GM23338 (cell line): ENCODE data around the gene DNAAF5. TPM values are rescaled to one million over a fixed set of nuclear protein-coding genes. Genes with fewer than 3 reads are reported as not detected.

Experiments used
- ATAC-seq: fragments of 200-7000 bp; cut with Tn5 transposase; 3 replicates; pipeline ENCODE4 v1.9.1; 2020
- DNase-seq: peaks from one replicate; pipeline ENCODE4 v3.0.0-alpha.2; 2015; ENCODE audit warnings: low spot score
- H2AFZ ChIP-seq: fragments of 200-600 bp; sonication (generic); 2 replicates; pipeline ENCODE4 v1.8.0; 2016; ENCODE audit warnings: antibody characterized with exemption, mild to moderate bottlenecking, moderate library complexity
- H3F3A ChIP-seq: fragments of 200-600 bp; sonication (generic); replicated peaks from 2 replicates; pipeline ENCODE4 v1.8.0; 2017; ENCODE audit warnings: antibody characterized with exemption, mixed run types, low read depth
- H3K27ac ChIP-seq: fragments of 200-600 bp; sonication (generic); 2 replicates; pipeline ENCODE4 v1.6.1; 2016; ENCODE audit warnings: low read depth
- H3K27me3 ChIP-seq: fragments of 200-600 bp; sonication (generic); 2 replicates; pipeline ENCODE4 v1.8.0; 2016; ENCODE audit warnings: mild to moderate bottlenecking, mixed run types, moderate library complexity; ENCODE audit not compliant: insufficient read depth
- H3K36me3 ChIP-seq: fragments of 200-600 bp; sonication (generic); 2 replicates; pipeline ENCODE4 v1.8.0; 2016; ENCODE audit warnings: mild to moderate bottlenecking; ENCODE audit not compliant: insufficient read depth
- H3K4me1 ChIP-seq: fragments of 200-600 bp; sonication (generic); 2 replicates; pipeline ENCODE4 v1.8.0; 2016; ENCODE audit warnings: mild to moderate bottlenecking, moderate library complexity; ENCODE audit not compliant: insufficient read depth
- H3K4me2 ChIP-seq: fragments of 200-600 bp; sonication (generic); 2 replicates; pipeline ENCODE4 v1.7.1; 2017; ENCODE audit warnings: mixed run types
- H3K4me3 ChIP-seq: fragments of 200-600 bp; sonication (generic); 2 replicates; pipeline ENCODE4 v1.6.1; 2016; ENCODE audit warnings: mixed run types
- H3K79me2 ChIP-seq: fragments of 200-600 bp; sonication (generic); replicated peaks from 2 replicates; pipeline ENCODE4 v1.8.0; 2017; ENCODE audit warnings: mild to moderate bottlenecking; ENCODE audit not compliant: insufficient read depth
- H3K9me2 ChIP-seq: fragments of 200-600 bp; sonication (generic); 2 replicates; pipeline ENCODE4 v1.8.0; 2017; ENCODE audit not compliant: insufficient read depth
- H4K20me1 ChIP-seq: fragments of 200-600 bp; sonication (generic); replicated peaks from 2 replicates; pipeline ENCODE4 v1.8.0; 2017; ENCODE audit warnings: mild to moderate bottlenecking; ENCODE audit not compliant: insufficient read depth
- H3K27ac Mint-ChIP-seq: 2 replicates; pipeline ENCODE4 v1.8.0; 2020; ENCODE audit warnings: inconsistent platforms, mild to moderate bottlenecking, moderate library complexity, mixed read lengths
- H3K27me3 Mint-ChIP-seq: 3 replicates; pipeline ENCODE4 v1.8.0; 2022; ENCODE audit warnings: low read depth, mild to moderate bottlenecking, moderate library complexity, mixed read lengths, inconsistent platforms; ENCODE audit not compliant: insufficient read depth, poor library complexity
- H3K36me3 Mint-ChIP-seq: 3 replicates; pipeline ENCODE4 v1.8.0; 2021; ENCODE audit warnings: low read depth, mild to moderate bottlenecking, inconsistent platforms, moderate library complexity, mixed read lengths
- H3K4me1 Mint-ChIP-seq: 3 replicates; pipeline ENCODE4 v1.8.0; 2020; ENCODE audit warnings: mild to moderate bottlenecking, inconsistent platforms, mixed read lengths
- H3K4me3 Mint-ChIP-seq: 3 replicates; pipeline ENCODE4 v1.8.0; 2021; ENCODE audit warnings: moderate library complexity, mild to moderate bottlenecking, inconsistent platforms, mixed read lengths
- H3K9me3 Mint-ChIP-seq: 3 replicates; pipeline ENCODE4 v1.8.0; 2020; ENCODE audit warnings: moderate library complexity, mild to moderate bottlenecking, inconsistent platforms, mixed read lengths
- CREB1 ChIP-seq: fragments of 250-450 bp; sonication (Bioruptor Pico); IDR thresholded peaks from 2 replicates; pipeline ENCODE4 v1.5.0; 2020; ENCODE audit warnings: low read depth, mild to moderate bottlenecking, moderate library complexity
- CTCF ChIP-seq, 2 experiments: fragments of 200-600 bp in 1 of 2; sonication (generic) in 1 of 2; conservative IDR thresholded peaks; 2 replicates each; pipeline versions ENCODE4 v1.5.1 to v1.6.1; 2016 to 2017; ENCODE audit warnings: antibody characterized with exemption in 2 of 2, low read depth in 2 of 2, mild to moderate bottlenecking in 2 of 2, moderate library complexity in 1 of 2
- ETS1 ChIP-seq: IDR thresholded peaks from 2 replicates; pipeline ENCODE4 v1.6.1; 2016; ENCODE audit warnings: antibody characterized with exemption
- EZH2 ChIP-seq: fragments of 200-600 bp; sonication (generic); IDR thresholded peaks from one replicate; pipeline ENCODE4 v1.8.0; 2017; ENCODE audit warnings: antibody characterized with exemption, mild to moderate bottlenecking, low read depth; ENCODE audit not compliant: unreplicated experiment
- JUNB ChIP-seq: IDR thresholded peaks from one replicate; pipeline ENCODE4 v1.6.1; 2016; ENCODE audit warnings: antibody characterized with exemption; ENCODE audit not compliant: unreplicated experiment
- NANOG ChIP-seq: IDR thresholded peaks from 2 replicates; pipeline ENCODE4 v1.6.1; 2016; ENCODE audit warnings: antibody characterized with exemption, borderline replicate concordance
- POLR2AphosphoS5 ChIP-seq: IDR thresholded peaks from 2 replicates; pipeline ENCODE4 v1.6.1; 2016; ENCODE audit warnings: antibody characterized with exemption, low read depth
- REST ChIP-seq: IDR thresholded peaks from one replicate; pipeline ENCODE4 v1.6.1; 2018; ENCODE audit warnings: antibody characterized with exemption; ENCODE audit not compliant: unreplicated experiment
- STAT1 ChIP-seq: IDR thresholded peaks from one replicate; pipeline ENCODE4 v1.6.1; 2016; ENCODE audit warnings: antibody characterized with exemption; ENCODE audit not compliant: unreplicated experiment
- ZNF114 ChIP-seq: fragments of 250-450 bp; sonication (Bioruptor Pico); IDR thresholded peaks from 2 replicates; pipeline ENCODE4 v1.5.0; 2020; ENCODE audit warnings: mild to moderate bottlenecking, moderate library complexity
- ZNF331 ChIP-seq: fragments of 250-450 bp; sonication (Bioruptor Pico); IDR thresholded peaks from 2 replicates; pipeline ENCODE4 v1.5.0; 2020; ENCODE audit warnings: low read depth, mild to moderate bottlenecking, moderate library complexity
- polyA plus RNA-seq: library from polyadenylated mRNA; unstranded; fragments of >200 nt; fragmentation: Nextera tagmentation; extraction: Ambion mirVana; gene quantifications from 2 replicates; pipeline ENCODE4 v1.2.1, GENCODE V29; 2016
- total RNA-seq: library from RNA; depleted of rRNA; stranded (reverse); fragments of >200 nt; shearing (Covaris generic); gene quantifications from 2 replicates; pipeline ENCODE4 v1.2.3, GENCODE V29; 2014

DNAAF5 gene
- total and polyA plus RNA-seq, 2 experiments from 2014 or later: 20.4 to 86.7 TPM

GRCh38 chr7:698515-699475, 27.7 kb upstream of the DNAAF5 start (continued):
- TF ChIP-seq REST (no peak), ETS1 (no peak), CTCF (conservative IDR thresholded peaks at IDR 0.05; ENCODE audit: low read depth in 2 of 2) (no peak), ZNF331 (CRISPR knock-in tag) (no peak), ZNF114 (CRISPR knock-in tag) (no peak), CREB1 (CRISPR knock-in tag) (no peak), JUNB (no peak), EZH2 (no peak), POLR2AphosphoS5 (no peak)

GRCh38 chr7:699476-700170, 26.9 kb upstream of the DNAAF5 start:
- Mint-ChIP-seq H3K4me1 (peaks cover 6% of the 10 kb centered on the region; the same call in 2 of the 3 replicates), H3K9me3 (peaks cover 14% of the 10 kb centered on the region), H3K27me3 (no peaks in the 10 kb centered on the region), H3K27ac (no peak overlapping the region), H3K4me3 (no peak overlapping the region), H3K36me3 (peaks cover 40% of the 10 kb centered on the region)
- TF ChIP-seq NANOG (no peak), CTCF (conservative IDR thresholded peaks at IDR 0.05; ENCODE audit: low read depth in 2 of 2) (no peak), STAT1 (no peak)
- no peaks in the 10 kb centered on the region for H3F3A ChIP-seq
- peaks cover 40% of the 10 kb centered on the region for H3K79me2 ChIP-seq
- no peak overlapping the region for H2AFZ ChIP-seq
- H3K9me2 ChIP-seq: no peaks in the 10 kb centered on the region
- H4K20me1 ChIP-seq: 0 out of 2 replicates have a peak, but pooled peaks cover 3% of the 10 kb centered on the region
- H3K4me1 ChIP-seq: no peaks in the 10 kb centered on the region
- no peak for ATAC-seq
- no peak overlapping the region for H3K4me2 ChIP-seq
- no peaks in the 10 kb centered on the region for H3K36me3 ChIP-seq
- DNase-seq: no peak
- H3K27me3 ChIP-seq: no peaks in the 10 kb centered on the region
- no peak overlapping the region for H3K4me3 ChIP-seq
- H3K27ac ChIP-seq: no peak overlapping the region
